Astrocyte of the hippocampus (primary cell): Measurements from ENCODE around the gene RNPC3.
A peak's percentile ranks its signal among the peaks of the same experiment; 100 is the strongest.

Source experiments
- DNase-seq: peaks from one replicate; pipeline ENCODE4 v3.0.0; 2011; ENCODE audit warnings: low read depth, low spot score

RNPC3 gene

GRCh38 chr1:103525607-103526507 is at the start of gene RNPC3:
TSS of gene RNPC3 (plus strand) at chr1:103525699. CDS start at chr1:103526071, 372 bp downstream.
- peak; percentile 95 for DNase-seq

- DNase-seq, result no peak
Observed at GRCh38 chr1:103477101-103477500, 48.4 kb upstream of the RNPC3 start.

- peak; percentile 21 for DNase-seq
Observed at GRCh38 chr1:103489935-103490334, 35.6 kb upstream of the RNPC3 start.

GRCh38 chr1:103492003-103492625 is 33.4 kb upstream of the RNPC3 start:
- no peak for DNase-seq

GRCh38 chr1:103496014-103496635 is 29.4 kb upstream of the RNPC3 start:
- DNase-seq, result no peak

- DNase-seq, result no peak
Observed at GRCh38 chr1:103497404-103497803, 28.1 kb upstream of the RNPC3 start.

- no peak for DNase-seq
Observed at GRCh38 chr1:103509250-103509649, 16.2 kb upstream of the RNPC3 start.

- DNase-seq, result no peak
Observed at GRCh38 chr1:103513711-103514110, 11.8 kb upstream of the RNPC3 start.

GRCh38 chr1:103514920-103515503 is 10.5 kb upstream of the RNPC3 start:
- peak; percentile 70 for DNase-seq

GRCh38 chr1:103516283-103516682 is 9.2 kb upstream of the RNPC3 start:
- DNase-seq, result no peak

- DNase-seq, result peak; percentile 16
Observed at GRCh38 chr1:103516693-103517092, 8.8 kb upstream of the RNPC3 start.

GRCh38 chr1:103517380-103518047 is 8.0 kb upstream of the RNPC3 start:
- no peak for DNase-seq

- DNase-seq, result no peak
Observed at GRCh38 chr1:103520822-103521221, 4.7 kb upstream of the RNPC3 start.

GRCh38 chr1:103523346-103523745 is 2.2 kb upstream of the RNPC3 start:
- no peak for DNase-seq

GRCh38 chr1:103525114-103525606 is 339 bp upstream of the RNPC3 start:
- peak; percentile 76 for DNase-seq

GRCh38 chr1:103527331-103527730 is 1.8 kb downstream of the RNPC3 start:
- no peak for DNase-seq

GRCh38 chr1:103529746-103530145 is 4.2 kb downstream of the RNPC3 start:
- no peak for DNase-seq

- no peak for DNase-seq
Observed at GRCh38 chr1:103538226-103538625, 12.7 kb downstream of the RNPC3 start.

GRCh38 chr1:103541431-103541830 is 15.9 kb downstream of the RNPC3 start:
- DNase-seq, result no peak

GRCh38 chr1:103546496-103546895 is 21.0 kb downstream of the RNPC3 start:
- no peak for DNase-seq

- no peak for DNase-seq
Observed at GRCh38 chr1:103547840-103548239, 22.3 kb downstream of the RNPC3 start.
